Fibroblast of the aortic adventitia (primary cell): Measurements from ENCODE around the gene SLC35A2. TPM values are rescaled to one million over a fixed set of nuclear protein-coding genes. Genes with fewer than 3 reads are reported as not detected.

Experiments used
- DNase-seq: peaks from one replicate; pipeline ENCODE4 v3.0.0-alpha.2; 2010; ENCODE audit warnings: low read depth
- H3K4me3 ChIP-seq: 2 replicates; pipeline ENCODE4 v1.5.1; 2011; ENCODE audit warnings: low read depth, mild to moderate bottlenecking, control low read depth, low read length, moderate library complexity
- total RNA-seq: library from RNA; depleted of rRNA; stranded (reverse); fragments of >200 nt; gene quantifications from 2 replicates; pipeline ENCODE4 v1.2.3, GENCODE V29; 2012; ENCODE audit warnings: low replicate concordance
- TF ChIP-seq, protein P1 (sequence below): IDR thresholded peaks from 2 replicates; pipeline ENCODE4 v1.5.1; 2011; ENCODE audit warnings: mild to moderate bottlenecking, low read length, control low read depth, inconsistent platforms; ENCODE audit not compliant: insufficient read depth

Gene SLC35A2
- total RNA-seq, 1 donor, result 12.2 TPM

DNA sequence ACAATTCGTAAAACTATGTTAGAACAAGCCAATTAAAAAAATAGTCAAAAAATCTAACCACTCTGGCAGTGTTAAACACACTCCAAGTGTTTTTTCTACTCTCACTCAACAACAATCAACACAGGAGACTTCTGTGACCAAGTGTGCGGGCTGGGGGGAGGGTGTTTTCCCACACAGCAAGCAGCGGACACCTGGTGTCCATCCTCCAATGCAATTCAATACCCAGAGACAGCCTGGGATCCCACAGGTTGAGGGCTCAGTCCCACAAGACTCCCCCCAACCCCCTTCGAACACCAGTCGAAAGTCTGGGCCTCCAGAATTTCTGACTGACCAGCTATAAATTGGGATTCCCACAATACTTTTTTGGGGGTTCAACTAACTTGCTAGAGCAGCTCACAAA is 15.7 kb upstream of the SLC35A2 start:
- no peak for DNase-seq
- TF ChIP-seq, protein P1, sequence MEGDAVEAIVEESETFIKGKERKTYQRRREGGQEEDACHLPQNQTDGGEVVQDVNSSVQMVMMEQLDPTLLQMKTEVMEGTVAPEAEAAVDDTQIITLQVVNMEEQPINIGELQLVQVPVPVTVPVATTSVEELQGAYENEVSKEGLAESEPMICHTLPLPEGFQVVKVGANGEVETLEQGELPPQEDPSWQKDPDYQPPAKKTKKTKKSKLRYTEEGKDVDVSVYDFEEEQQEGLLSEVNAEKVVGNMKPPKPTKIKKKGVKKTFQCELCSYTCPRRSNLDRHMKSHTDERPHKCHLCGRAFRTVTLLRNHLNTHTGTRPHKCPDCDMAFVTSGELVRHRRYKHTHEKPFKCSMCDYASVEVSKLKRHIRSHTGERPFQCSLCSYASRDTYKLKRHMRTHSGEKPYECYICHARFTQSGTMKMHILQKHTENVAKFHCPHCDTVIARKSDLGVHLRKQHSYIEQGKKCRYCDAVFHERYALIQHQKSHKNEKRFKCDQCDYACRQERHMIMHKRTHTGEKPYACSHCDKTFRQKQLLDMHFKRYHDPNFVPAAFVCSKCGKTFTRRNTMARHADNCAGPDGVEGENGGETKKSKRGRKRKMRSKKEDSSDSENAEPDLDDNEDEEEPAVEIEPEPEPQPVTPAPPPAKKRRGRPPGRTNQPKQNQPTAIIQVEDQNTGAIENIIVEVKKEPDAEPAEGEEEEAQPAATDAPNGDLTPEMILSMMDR, result no peak

GRCh38 chrX:48924270-48924669 is 12.8 kb upstream of the SLC35A2 start:
- H3K4me3 ChIP-seq, result no peak overlapping the region
- DNase-seq, result no peak
- TF ChIP-seq, protein P1, result no peak

More for the DNA sequence above, 15.7 kb upstream of the SLC35A2 start:
- no peak overlapping the region for H3K4me3 ChIP-seq

DNA sequence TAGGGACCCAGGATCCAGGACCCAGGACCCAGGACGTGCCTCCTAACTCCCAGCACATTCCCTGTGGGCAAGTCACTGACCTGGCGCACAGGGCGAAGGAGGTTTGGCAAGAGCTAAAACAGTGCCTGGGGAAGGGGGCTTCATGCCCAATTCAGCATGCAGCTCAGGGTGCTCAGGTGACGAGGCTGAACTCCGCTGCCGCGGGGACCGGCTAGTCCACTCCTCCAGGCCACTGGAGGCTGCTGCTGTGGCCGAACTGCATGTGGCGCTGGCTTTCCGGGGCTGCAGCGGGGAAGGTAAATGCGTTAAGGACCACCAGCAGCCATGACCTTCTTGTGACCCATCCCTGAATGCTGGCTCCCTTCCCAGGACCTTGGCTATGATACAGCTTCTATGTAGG is 12.3 kb upstream of the SLC35A2 start:
- DNase-seq, result no peak

DNA sequence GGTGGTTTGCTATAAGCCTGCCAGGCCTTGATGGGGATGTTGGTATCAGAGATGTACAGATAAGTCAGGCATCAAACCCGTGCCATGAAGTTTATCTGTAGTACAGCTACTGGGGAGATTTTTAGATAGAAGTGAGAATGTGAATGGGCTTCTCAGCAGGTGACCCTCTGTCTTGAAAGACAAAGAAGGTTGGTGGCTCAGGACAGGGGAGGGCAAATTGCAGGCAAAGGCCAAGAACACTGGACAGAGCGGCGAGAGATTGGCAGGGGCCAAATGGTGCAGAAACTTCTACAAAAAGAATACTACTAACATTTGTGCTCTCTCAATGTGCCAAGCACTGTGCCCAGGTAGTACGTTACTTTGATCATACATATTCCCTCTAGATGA is 9.3 kb upstream of the SLC35A2 start:
- no peak overlapping the region for H3K4me3 ChIP-seq
- TF ChIP-seq, protein P1, result no peak
- DNase-seq, result no peak

More for the DNA sequence above, 12.3 kb upstream of the SLC35A2 start:
- H3K4me3 ChIP-seq, result no peak overlapping the region
- TF ChIP-seq, protein P1, result no peak

- DNase-seq, result no peak
- no peak overlapping the region for H3K4me3 ChIP-seq
- TF ChIP-seq, protein P1, result no peak
Measured at GRCh38 chrX:48919947-48920717, 8.7 kb upstream of the SLC35A2 start.

- DNase-seq, result no peak
- H3K4me3 ChIP-seq, result no peak overlapping the region
- TF ChIP-seq, protein P1, result no peak
Measured at GRCh38 chrX:48919360-48919841, 8.0 kb upstream of the SLC35A2 start.
